H1 (cell line): ENCODE results near the gene PPP1R1C. TPM values are rescaled to one million over a fixed set of nuclear protein-coding genes. Genes with fewer than 3 reads are reported as not detected.

Experiments used
- ATF3 ChIP-seq: IDR thresholded peaks from 2 replicates; pipeline ENCODE4 v1.6.1; 2011; ENCODE audit warnings: low read depth, mild to moderate bottlenecking, low read length; ENCODE audit not compliant: insufficient read depth
- BRCA1 ChIP-seq: IDR thresholded peaks from 2 replicates; pipeline ENCODE4 v1.6.1; 2012; ENCODE audit warnings: low read depth, low read length, improper control_type of control experiment
- CHD7 ChIP-seq: fragments of 300-600 bp; sonication (generic); IDR thresholded peaks from 2 replicates; pipeline ENCODE4 v1.7.1; 2012; ENCODE audit warnings: low read length, moderate library complexity, mild to moderate bottlenecking, inconsistent platforms; ENCODE audit not compliant: insufficient replicate concordance
- CTBP2 ChIP-seq: IDR thresholded peaks from 2 replicates; pipeline ENCODE4 v1.7.0; 2011; ENCODE audit warnings: borderline replicate concordance, mild to moderate bottlenecking, moderate library complexity, mixed read lengths, low read length; ENCODE audit not compliant: insufficient read depth, insufficient read length
- KDM1A ChIP-seq: fragments of 200-600, 300-600 bp; sonication (generic); IDR thresholded peaks from 2 replicates; pipeline ENCODE4 v1.7.1; 2016; ENCODE audit warnings: mild to moderate bottlenecking, low read length, borderline replicate concordance
- polyA plus RNA-seq, 7 experiments: library from polyadenylated mRNA; depleted of rRNA in 3 of 7; stranded (reverse) in 5 of 7; unstranded in 2 of 7; fragments of >200 nt in 5 of 7; fragments of 200-250 nt in 2 of 7; gene quantifications; 1 replicate in 5 of 7; 2 replicates in 1 of 7; 4 replicates in 1 of 7; pipeline versions ENCODE4 v1.2.1 to v1.2.3, GENCODE V29; 2011 to 2013; ENCODE audit warnings: missing spikeins in 2 of 7, mixed read lengths in 2 of 7
- total RNA-seq: library from RNA; stranded (reverse); fragmentation: NEBNext Ultra II Directional; extraction: Animal tissue kit (Norgen Biotek cat#: 25700); gene quantifications from 2 replicates; pipeline ENCODE4 v1.2.1, GENCODE V29; 2021

PPP1R1C gene
- total and polyA plus RNA-seq, 2 of the 8 experiments (the other 6 are each of a cell fraction or from before 2014, with no cell fraction given) = 1.3 to 5.3 TPM

- TF ChIP-seq CHD7 (no peak), ATF3 (no peak), BRCA1 (no peak), CTBP2 (no peak), KDM1A (no peak)
These were observed 63.0 kb downstream of the PPP1R1C start (continued) for GRCh38 chr2:182048621-182049020.
